GM12878 (cell line): ENCODE measurements around the gene RAB12. TPM values are rescaled to one million over a fixed set of nuclear protein-coding genes. Genes with fewer than 3 reads are reported as not detected.

Experiments used
- ATAC-seq: fragments of 200-7000 bp; cut with Tn5 transposase; 3 replicates; pipeline ENCODE4 v1.9.1; 2020; ENCODE audit warnings: mild to moderate bottlenecking, moderate library complexity
- BruUV-seq: library from RNA; stranded (reverse); fragments of 400-500 nt; replicated peaks from 2 replicates; lab custom pipeline; 2021; lab: Mats Ljungman, UMichigan
- CTCF ChIA-PET: fragments of 300-600 bp; sonication (Branson Sonifier 250); formaldehyde crosslinking; extraction: SDS; loops from one replicate; lab custom pipeline; 2021; ENCODE audit warnings: inconsistent platforms; lab: Yijun Ruan, JAX
- POLR2A ChIA-PET: fragments of 350-600 bp; formaldehyde crosslinking; extraction: SDS; loops from one replicate; lab custom pipeline; 2021; ENCODE audit warnings: inconsistent platforms; lab: Charles Lee
- RAD21 ChIA-PET: fragments of 300-600 bp; sonication (Branson Sonifier 250); formaldehyde crosslinking; loops from one replicate; lab custom pipeline; 2023; ENCODE audit warnings: antibody characterized with exemption; ENCODE audit not compliant: unreplicated experiment; lab: Charles Lee
- SMC1A ChIA-PET: fragments of 300-600 bp; sonication (Branson Sonifier 250); formaldehyde crosslinking; loops from one replicate; lab custom pipeline; 2023; ENCODE audit not compliant: unreplicated experiment, uncharacterized antibody; lab: Charles Lee
- DNase-seq: peaks from one replicate; pipeline ENCODE4 v3.0.0-alpha.2; 2011; ENCODE audit warnings: low read depth, low spot score
- FAIRE-seq: peaks from 3 replicates; lab custom pipeline; 2011; peaks lifted over from hg19 to GRCh38; lab: Jason Lieb, UNC
- H2AFZ ChIP-seq: 2 replicates; pipeline ENCODE4 v1.6.0; 2011; ENCODE audit warnings: low read depth, low read length, control low read depth; ENCODE audit not compliant: control insufficient read depth
- H3K27ac ChIP-seq: 2 replicates; pipeline ENCODE4 v1.5.1; 2011; ENCODE audit warnings: control low read depth; ENCODE audit not compliant: control insufficient read depth, insufficient read depth
- H3K27me3 ChIP-seq, 2 experiments: replicated peaks in 1 of 2; 2 replicates each; pipeline versions ENCODE4 v1.6.0 to v1.6.1; 2011; ENCODE audit warnings: low read length in 1 of 2; ENCODE audit not compliant: control insufficient read depth in 2 of 2, insufficient read depth in 2 of 2
- H3K36me3 ChIP-seq, 2 experiments: 2 replicates each; pipeline ENCODE4 v1.5.1; 2011; ENCODE audit warnings: low read length in 1 of 2; ENCODE audit not compliant: control insufficient read depth in 2 of 2, insufficient read depth in 2 of 2
- H3K4me1 ChIP-seq: 2 replicates; pipeline ENCODE4 v1.6.1; 2011; ENCODE audit warnings: mild to moderate bottlenecking, low read length, moderate library complexity, mixed read lengths; ENCODE audit not compliant: control insufficient read depth, insufficient read depth
- H3K4me2 ChIP-seq: 2 replicates; pipeline ENCODE4 v1.6.0; 2011; ENCODE audit warnings: control low read depth; ENCODE audit not compliant: control insufficient read depth, insufficient read depth
- H3K4me3 ChIP-seq: fragments of 200-600 bp; sonication (generic); 2 replicates; pipeline ENCODE4 v1.5.1; 2016
- H3K79me2 ChIP-seq: 2 replicates; pipeline ENCODE4 v1.6.0; 2011; ENCODE audit warnings: low read length; ENCODE audit not compliant: control insufficient read depth, insufficient read depth
- H3K9ac ChIP-seq: 2 replicates; pipeline ENCODE4 v1.8.0; 2011; ENCODE audit warnings: low read length, control low read depth, mixed read lengths; ENCODE audit not compliant: control insufficient read depth, insufficient read depth
- H3K9me3 ChIP-seq: replicated peaks from 3 replicates; pipeline ENCODE4 v1.5.1; 2011; ENCODE audit warnings: mild to moderate bottlenecking, low read length; ENCODE audit not compliant: control insufficient read depth, insufficient read depth
- H4K20me1 ChIP-seq: 2 replicates; pipeline ENCODE4 v1.6.0; 2011; ENCODE audit not compliant: control insufficient read depth, insufficient read depth
- BACH1 ChIP-seq: fragments of 450-650 bp; IDR thresholded peaks from 2 replicates; pipeline ENCODE4 v1.6.1; 2017; ENCODE audit warnings: mild to moderate bottlenecking, borderline replicate concordance
- JUND ChIP-seq: IDR thresholded peaks from 2 replicates; pipeline ENCODE4 v1.6.1; 2012; ENCODE audit warnings: low read depth, mild to moderate bottlenecking, low read length, improper control_type of control experiment, moderate library complexity
- MXI1 ChIP-seq: fragments of 150-350 bp; IDR thresholded peaks from 2 replicates; pipeline ENCODE4 v1.6.1; 2011; ENCODE audit warnings: low read depth, mild to moderate bottlenecking, inconsistent platforms, low read length, improper control_type of control experiment
- MYC ChIP-seq: IDR thresholded peaks from 2 replicates; pipeline ENCODE4 v1.6.1; 2011; ENCODE audit warnings: mild to moderate bottlenecking, low read length, moderate library complexity, inconsistent platforms; ENCODE audit not compliant: insufficient read depth, insufficient replicate concordance, insufficient read length, severe bottlenecking
- POU2F2 ChIP-seq: IDR thresholded peaks from 3 replicates; pipeline ENCODE4 v1.6.1; 2011; ENCODE audit warnings: low read depth, mild to moderate bottlenecking, low read length, borderline replicate concordance
- RBBP5 ChIP-seq: fragments of 200-600 bp; sonication (generic); conservative IDR thresholded peaks from 2 replicates; pipeline ENCODE4 v1.6.1; 2016
- SREBF2 ChIP-seq: IDR thresholded peaks from 2 replicates; pipeline ENCODE4 v1.6.1; 2012; ENCODE audit warnings: mild to moderate bottlenecking, low read length
- ZNF207 ChIP-seq: fragments of 450-650 bp; IDR thresholded peaks from 2 replicates; pipeline ENCODE4 v1.6.1; 2014; ENCODE audit warnings: antibody characterized with exemption, mild to moderate bottlenecking, borderline replicate concordance
- WGBS: methylation state at CpG from one replicate; pipeline ENCODE4 v1.1.6; 2016; ENCODE audit warnings: low lambda C conversion rate; ENCODE audit not compliant: insufficient replicate concordance, insufficient coverage; ENCODE audit errors: missing lambda C conversion rate; 5-methylcytosine and 5-hydroxymethylcytosine counted together
- in situ Hi-C: fragments of 300-500 bp; cut with MboI; formaldehyde crosslinking; loops from 9 replicates; pipeline ENCODE4 v1.14.3; 2018; ENCODE audit warnings: mixed read lengths
- intact Hi-C: fragments of 100-400 bp; cut with micrococcal nuclease; formaldehyde crosslinking; loops from one replicate; pipeline ENCODE4 v1.14.2; 2022; ENCODE audit not compliant: unreplicated experiment
- polyA plus RNA-seq, 11 experiments: library from polyadenylated mRNA; depleted of rRNA in 4 of 11; unstranded in 6 of 11; stranded (reverse) in 5 of 11; fragments of >200 nt; fragmentation: Nextera tagmentation in 4 of 11; fragmentation: Illumina TruSeq in 1 of 11; extraction: Ambion mirVana in 4 of 11; extraction: Trizol in 1 of 11; gene quantifications; 1 replicate in 1 of 11; 2 replicates in 10 of 11; pipeline versions ENCODE4 v1.2.1 to v1.2.3, GENCODE V29; 2011 to 2016; ENCODE audit warnings: inconsistent platforms in 2 of 11, missing spikeins in 2 of 11, low read depth in 1 of 11
- total RNA-seq, 4 experiments: library from RNA; depleted of rRNA in 3 of 4; stranded (reverse); fragments of >200 nt in 3 of 4; fragmentation: Illumina TruSeq in 1 of 4; extraction: Trizol in 1 of 4; gene quantifications; 2 replicates each; pipeline versions ENCODE4 v1.2.1 to v1.2.3, GENCODE V29; 2013 to 2021
- TF ChIP-seq, protein P1 (sequence below): IDR thresholded peaks from 2 replicates; pipeline ENCODE4 v1.6.1; 2011; ENCODE audit warnings: borderline replicate concordance, low read depth, mild to moderate bottlenecking, moderate library complexity, mixed read lengths, low read length; ENCODE audit not compliant: insufficient read depth; ENCODE audit errors: extremely low read length
- TF ChIP-seq, protein P2 (sequence below): fragments of 450-650 bp; formaldehyde crosslinking; IDR thresholded peaks from 2 replicates; pipeline ENCODE4 v1.4.0; 2022; ENCODE audit warnings: mild to moderate bottlenecking, moderate library complexity

The RAB12 gene
- total and polyA plus RNA-seq, 10 of the 15 experiments (the other 5 are each of a cell fraction or from before 2014, with no cell fraction given), result 0.71 to 29.8 (median 14.0) TPM

DNA sequence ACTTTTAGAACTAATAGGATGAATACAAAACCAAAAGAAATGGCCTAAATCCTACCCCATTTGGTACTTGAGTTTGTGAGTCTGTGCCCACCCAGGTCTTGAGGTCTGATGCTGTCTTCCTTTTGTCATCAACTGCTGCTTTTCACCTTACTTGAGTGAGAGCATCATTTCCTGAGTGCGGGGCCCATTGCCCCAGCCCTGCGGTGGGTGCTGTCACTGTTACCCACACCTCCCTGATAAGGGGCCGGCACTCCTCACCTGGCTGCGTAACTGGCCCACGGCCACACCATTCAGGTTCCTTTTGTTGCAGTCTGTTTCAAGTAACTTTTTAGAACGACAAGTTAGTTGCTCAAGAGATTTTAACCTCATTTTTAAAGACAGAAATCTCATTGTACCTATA, 25.3 kb downstream of the RAB12 start:
- WGBS, result 96% methylated on average over 6 of the region's 6 CpGs

More for the DNA sequence above, 25.3 kb downstream of the RAB12 start:
- Histone ChIP-seq H3K79me2 (peaks cover 3% of the 10 kb centered on the region), H3K9me3 (no peaks in the 10 kb centered on the region), H3K4me1 (no peaks in the 10 kb centered on the region), H4K20me1 (peaks cover 2% of the 10 kb centered on the region), H3K9ac (no peak overlapping the region), H3K4me3 (no peak overlapping the region), H2AFZ (no peak overlapping the region), H3K27ac (no peak overlapping the region), H3K4me2 (no peak overlapping the region), H3K27me3 (no peaks in the 10 kb centered on the region), H3K36me3 (peaks cover 12 to 43% of the 10 kb centered on the region in 2 experiments)
- ChIA-PET CTCF (interaction anchor here (1.4 kb wide), 1 partner anchor 19 kb away, joined by 3 read pairs; no protein-coding TSS in a partner anchor), SMC1A (no interaction called here), POLR2A (no interaction called here), RAD21 (no interaction called here)
- intact Hi-C loops, result loop anchor here (5.0 kb wide), 1 partner anchor 52 kb away; no protein-coding TSS in a partner anchor
- in situ Hi-C loops, result loop anchor here (25.0 kb wide), 1 partner anchor 1422 kb away; no protein-coding TSS in a partner anchor
- DNase-seq, result no peak
- no TSS peak for BruUV-seq
- no peak for ATAC-seq
- TF ChIP-seq, protein P1, sequence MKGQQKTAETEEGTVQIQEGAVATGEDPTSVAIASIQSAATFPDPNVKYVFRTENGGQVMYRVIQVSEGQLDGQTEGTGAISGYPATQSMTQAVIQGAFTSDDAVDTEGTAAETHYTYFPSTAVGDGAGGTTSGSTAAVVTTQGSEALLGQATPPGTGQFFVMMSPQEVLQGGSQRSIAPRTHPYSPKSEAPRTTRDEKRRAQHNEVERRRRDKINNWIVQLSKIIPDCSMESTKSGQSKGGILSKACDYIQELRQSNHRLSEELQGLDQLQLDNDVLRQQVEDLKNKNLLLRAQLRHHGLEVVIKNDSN, result no peak
- TF ChIP-seq ZNF207 (no peak), BACH1 (no peak), MXI1 (no peak), RBBP5 (no peak), POU2F2 (no peak), JUND (no peak), MYC (no peak), SREBF2 (no peak)
- TF ChIP-seq, protein P2, sequence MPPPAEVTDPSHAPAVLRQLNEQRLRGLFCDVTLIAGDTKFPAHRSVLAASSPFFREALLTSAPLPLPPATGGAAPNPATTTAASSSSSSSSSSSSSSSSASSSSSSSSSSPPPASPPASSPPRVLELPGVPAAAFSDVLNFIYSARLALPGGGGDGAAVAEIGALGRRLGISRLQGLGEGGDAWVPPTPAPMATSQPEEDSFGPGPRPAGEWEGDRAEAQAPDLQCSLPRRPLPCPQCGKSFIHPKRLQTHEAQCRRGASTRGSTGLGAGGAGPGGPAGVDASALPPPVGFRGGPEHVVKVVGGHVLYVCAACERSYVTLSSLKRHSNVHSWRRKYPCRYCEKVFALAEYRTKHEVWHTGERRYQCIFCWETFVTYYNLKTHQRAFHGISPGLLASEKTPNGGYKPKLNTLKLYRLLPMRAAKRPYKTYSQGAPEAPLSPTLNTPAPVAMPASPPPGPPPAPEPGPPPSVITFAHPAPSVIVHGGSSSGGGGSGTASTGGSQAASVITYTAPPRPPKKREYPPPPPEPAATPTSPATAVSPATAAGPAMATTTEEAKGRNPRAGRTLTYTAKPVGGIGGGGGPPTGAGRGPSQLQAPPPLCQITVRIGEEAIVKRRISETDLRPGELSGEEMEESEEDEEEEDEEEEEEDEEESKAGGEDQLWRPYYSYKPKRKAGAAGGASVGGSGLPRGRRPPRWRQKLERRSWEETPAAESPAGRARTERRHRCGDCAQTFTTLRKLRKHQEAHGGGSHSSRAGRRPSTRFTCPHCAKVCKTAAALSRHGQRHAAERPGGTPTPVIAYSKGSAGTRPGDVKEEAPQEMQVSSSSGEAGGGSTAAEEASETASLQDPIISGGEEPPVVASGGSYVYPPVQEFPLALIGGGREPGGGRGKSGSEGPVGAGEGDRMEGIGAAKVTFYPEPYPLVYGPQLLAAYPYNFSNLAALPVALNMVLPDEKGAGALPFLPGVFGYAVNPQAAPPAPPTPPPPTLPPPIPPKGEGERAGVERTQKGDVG (CRISPR knock-in tag), result no peak
- no peak for FAIRE-seq
